IPS DF 4.7 (cell line): ENCODE data around the gene SERPINB1.

Experiments used
- DNase-seq: peaks from one replicate; pipeline ENCODE4 v3.0.0-alpha.2; 2013; ENCODE audit warnings: low spot score; ENCODE audit errors: extremely low read depth

Gene SERPINB1

DNA sequence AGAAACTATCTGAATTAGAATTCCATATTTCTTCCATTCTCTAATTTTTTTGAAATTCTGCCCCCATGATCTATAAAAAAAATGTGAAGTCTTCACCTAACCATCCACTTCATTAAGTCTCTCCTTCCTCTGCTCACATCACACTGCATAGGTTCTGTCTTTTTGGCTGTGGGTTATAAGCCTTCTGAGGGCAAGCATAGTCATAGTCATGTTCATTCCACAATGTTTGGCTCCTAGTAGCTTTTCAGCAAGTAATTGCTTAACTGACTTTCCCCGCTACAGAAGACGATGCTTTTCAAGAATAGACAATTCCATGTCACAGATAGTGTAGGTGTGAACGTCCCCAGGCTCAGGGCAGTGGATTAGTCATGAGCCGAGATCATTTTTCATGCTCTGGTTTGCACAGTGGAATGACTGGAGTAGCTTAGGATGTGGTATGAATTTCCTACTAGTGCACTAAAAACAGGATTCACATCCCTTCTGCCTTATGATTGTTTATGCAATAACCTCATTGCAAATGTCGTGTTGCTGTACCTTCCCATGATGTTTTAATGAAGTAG is 47.4 kb downstream of the SERPINB1 start:
- no peak for DNase-seq

DNA sequence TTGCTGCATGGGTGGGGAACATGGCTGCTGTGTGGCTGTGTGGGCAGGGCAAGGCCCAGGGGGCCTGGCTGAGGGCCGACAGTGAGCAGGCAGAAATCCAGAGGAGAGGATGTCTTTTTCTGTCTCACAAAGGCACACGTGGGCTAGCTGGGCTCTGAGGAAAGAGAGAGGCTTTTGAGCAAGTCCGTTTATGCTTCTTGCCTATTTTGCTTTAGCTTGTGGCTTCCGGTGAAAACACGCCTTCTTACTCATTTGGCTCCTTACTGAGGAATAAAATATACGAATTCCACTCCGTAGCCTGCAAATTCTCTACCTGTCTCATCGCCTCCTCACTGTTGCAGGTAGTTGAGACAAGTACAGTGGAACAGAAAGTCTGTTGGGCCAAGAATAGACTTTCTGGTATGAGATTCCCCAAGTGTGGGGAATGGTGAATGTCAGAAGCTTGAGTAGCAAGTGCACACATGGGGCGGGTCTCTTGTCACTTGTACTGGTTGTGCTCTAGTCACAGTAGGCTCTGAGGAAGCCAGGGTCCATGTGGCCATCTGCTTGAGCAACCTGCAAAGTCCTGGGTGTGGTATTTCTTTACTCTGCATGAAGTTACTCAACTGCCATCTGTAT is 48.0 kb downstream of the SERPINB1 start:
- DNase-seq, result no peak

DNA sequence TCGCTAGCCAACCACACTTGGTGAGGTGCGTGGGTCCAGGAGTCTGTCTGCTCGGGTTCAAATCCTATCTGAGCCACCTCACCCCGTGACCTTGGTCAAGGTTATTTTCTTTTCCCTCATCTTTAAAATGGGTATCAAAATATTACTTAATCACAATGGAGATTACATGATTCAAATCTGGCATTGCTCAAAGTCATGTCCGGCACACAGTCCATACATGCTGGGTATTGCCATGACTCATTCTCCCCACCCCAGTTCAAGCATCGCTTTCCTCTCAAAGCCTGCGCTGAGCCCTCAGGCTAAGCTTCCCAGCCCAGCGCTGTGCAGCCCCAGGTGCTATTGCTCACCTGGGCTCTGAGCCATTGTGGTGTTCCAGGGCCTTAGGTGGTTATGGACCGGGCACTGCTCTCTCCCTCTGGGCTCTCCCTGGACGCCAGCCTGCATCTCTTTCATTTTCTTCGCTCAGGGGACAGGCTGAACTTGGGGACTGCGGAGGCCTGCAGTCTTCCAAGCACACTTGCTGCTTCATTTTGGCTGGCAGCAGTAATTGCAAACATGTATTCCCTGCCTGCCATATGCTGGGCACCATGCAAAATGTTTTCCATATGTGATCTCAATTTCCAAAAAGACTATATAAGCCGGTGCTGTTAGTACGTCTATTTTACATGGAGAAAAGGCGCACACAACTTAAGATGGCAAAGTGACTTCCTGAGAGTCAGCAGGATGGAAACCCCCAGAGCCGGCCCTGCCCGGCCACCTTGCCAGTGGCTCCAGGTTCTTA is 49.1 kb downstream of the SERPINB1 start:
- no peak for DNase-seq

DNA sequence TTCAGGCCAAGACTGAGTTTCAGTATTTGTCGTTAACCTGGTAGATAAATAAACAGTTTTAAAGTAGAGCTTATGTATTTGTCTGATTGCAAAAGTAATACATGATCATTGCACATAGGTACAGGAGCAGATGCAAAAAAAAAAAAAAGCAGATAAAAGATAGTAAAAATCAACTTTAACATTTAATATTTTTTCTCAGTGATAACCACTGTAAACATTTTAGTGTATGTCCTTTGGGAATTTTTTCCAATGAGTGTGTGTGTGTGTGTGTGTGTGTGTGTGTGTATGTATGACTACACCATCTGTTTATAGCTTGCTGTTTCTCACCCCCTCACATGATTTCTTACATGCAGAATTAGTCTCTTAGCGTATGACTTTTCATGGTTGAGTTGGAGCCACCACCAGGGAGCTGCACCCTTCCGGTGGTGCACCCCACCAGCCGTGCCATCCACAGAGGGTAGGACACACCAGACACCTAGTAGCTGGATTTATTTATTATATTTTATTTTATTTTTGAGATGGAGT is 50.2 kb downstream of the SERPINB1 start:
- DNase-seq, result no peak

DNA sequence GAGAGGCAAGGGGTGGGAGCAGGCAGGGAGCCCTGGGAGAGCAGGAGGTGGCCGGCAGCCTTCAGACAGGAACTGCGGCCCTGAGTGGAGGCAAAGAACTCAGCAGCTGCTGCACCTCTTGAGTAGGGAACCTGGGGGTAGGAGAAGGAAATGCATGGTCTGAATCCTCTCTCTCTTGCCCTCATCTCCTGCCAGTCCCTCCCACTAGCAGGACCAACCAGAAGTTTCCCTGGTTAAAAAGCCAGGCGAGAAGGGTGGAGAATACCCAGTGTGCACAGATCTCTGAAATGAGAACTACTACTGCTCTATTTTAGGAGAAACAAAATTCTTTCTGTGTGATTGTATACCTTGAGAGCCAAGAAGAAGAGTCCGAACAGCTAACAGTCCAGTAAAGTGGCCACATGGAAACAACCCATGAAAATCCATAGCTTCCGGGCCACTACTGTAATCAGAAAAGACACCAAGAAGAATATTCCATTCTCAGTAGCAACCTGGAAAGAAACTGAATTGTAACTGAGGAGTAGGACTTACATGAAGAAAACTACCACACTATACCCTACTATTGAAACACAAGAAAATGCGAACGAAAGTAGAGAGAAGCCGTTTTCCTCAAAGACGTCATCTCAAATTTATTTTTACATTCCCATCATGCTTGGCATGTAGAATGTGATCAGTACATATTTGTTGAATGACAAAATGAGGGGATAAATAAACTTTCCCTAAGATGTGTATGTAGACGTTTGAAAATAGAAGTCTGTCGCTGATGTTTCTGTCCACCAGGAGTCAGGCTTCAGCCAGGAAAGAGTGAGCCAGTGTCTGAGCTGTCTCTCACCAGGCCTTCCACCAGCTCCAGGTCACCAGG is 50.8 kb downstream of the SERPINB1 start:
- peak; percentile 56 for DNase-seq

DNA sequence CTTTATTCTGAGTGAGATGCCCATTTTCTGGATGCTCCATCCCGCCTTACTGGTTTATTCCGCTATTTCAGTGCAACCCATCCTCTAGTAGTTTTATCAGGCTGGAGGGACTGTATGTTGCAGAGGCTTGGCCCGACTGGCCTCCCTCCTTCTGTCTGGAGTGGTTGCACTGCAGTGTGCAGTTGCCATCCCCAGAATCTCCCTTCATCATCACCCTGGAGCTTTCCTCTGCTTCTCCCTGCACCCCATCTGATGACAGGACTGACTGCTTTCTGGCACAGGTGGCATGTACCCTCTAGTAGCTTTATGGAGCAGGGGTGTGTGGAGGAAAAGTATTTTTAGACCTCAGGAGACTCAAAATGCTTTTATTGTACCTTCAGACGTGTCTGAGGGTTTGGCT is 55.4 kb downstream of the SERPINB1 start:
- DNase-seq, result no peak

DNA sequence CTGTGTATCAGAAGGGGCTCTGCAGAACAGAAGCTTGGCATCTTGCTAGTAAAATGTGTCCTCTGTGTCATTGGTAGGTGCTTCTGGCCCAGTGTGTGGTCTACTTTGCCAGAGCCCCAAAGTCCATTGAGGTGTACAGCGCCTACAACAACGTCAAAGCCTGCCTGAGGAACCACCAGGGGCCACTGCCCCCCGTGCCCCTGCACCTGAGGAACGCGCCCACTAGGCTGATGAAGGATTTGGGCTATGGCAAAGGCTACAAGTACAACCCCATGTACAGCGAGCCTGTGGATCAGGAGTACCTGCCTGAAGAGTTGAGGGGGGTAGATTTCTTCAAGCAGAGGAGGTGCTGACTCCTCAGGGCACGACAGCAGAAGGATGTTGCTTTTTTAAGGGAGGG is 56.7 kb downstream of the SERPINB1 start:
- no peak for DNase-seq

DNA sequence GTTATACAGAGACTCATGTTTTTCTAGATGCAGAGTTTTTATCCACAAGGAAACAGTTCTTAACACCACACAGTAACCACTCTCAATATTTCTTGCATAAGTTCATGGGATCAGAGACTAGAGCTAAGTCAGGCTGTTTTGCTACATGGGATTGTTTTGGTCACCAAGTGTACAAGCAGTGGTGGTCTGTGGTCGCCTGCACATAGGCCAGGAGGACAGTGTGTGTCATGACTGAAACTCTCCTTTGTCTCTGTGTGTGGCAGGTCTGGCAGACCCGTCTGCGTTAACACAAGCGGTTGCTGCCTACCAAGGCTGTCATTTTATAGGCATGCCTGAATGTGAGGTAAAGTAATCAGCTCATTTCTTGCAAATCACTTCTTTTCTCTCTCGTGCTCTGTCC is 57.6 kb downstream of the SERPINB1 start:
- DNase-seq, result no peak

DNA sequence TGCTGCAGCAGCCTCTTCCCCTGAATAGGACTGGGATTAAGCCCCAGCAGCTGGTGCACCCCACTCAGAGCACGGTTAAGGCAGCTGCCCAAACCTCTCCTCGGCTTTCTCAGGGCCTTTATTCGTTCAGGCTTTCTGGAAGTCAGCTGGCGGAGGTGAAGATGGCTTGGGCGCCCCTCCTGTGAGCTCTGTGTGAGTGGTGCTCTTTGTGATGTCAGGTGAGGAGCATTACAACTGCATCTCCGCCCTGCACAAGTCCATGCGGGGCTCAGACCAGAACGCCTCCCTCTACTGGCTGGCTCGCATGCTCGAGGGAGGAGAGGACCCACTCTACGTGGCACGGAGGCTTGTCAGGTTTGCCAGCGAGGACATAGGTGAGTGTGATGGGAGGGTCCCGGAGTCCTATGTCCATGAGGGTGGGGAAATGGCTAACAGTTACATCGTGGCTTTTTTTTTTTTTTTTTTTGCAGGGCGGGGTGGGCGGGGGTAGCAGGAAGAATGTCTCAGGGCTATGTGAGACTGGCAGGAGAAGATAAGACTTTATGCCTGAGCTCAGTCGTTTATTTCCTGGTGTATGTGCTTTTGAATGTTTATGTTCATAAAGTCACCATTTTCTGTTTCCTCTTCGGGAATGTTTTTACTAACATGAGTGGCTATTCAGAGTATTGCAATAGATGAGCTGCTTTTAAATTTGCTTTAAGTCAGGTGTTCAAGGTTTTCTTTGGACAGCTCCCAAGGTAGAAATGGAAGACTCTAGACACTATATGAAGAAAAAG is 58.3 kb downstream of the SERPINB1 start:
- no peak for DNase-seq

DNA sequence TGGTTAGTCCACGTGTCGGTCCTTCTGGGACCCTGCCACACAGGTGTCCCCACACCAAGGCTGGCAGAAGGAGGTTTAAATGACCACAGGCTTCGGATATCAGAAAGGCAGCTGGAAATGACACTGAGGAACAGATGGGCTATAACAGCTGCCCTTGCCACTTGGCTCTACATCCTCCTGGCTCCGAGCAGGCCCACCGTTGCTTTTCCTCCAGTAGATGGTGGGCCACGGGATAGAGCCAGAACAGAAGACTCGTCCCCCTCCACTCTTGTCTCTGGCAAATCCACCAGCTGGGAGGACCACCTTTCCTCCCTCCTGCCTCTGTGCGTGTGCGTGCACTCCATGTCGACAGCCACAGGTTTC is 58.9 kb downstream of the SERPINB1 start:
- no peak for DNase-seq

DNA sequence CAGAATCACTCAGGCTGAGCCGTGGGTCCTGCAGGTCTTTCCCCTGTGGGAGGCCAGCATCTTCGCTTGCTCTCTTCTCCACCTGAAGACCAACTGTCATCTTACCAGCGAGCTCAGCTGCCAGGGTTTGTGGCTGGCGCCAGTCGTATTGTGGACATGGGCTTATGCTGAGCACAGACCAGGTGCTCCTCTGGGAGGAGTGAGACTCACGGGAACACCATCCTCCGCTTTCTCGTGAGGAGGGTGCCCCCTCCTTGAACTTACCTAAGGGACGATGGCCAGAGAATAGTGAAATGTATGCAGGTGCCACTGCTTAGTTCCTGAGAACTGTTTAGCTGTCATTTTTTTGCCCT is 59.3 kb downstream of the SERPINB1 start:
- DNase-seq, result no peak
